Loucy (cell line): ENCODE measurements around the gene SAG.

ENCODE experiments used
- H2AFZ ChIP-seq: fragments of 200-600 bp; sonication (generic); 2 replicates; pipeline ENCODE4 v1.6.0; 2016; ENCODE audit warnings: antibody characterized with exemption, mild to moderate bottlenecking, low read length, moderate library complexity
- H3F3A ChIP-seq: fragments of 200-600 bp; 2 replicates; pipeline ENCODE4 v1.6.0; 2016; ENCODE audit warnings: antibody characterized with exemption, low read depth, mild to moderate bottlenecking
- H3K27me3 ChIP-seq: fragments of 200-600 bp; sonication (generic); 2 replicates; pipeline ENCODE4 v1.6.1; 2014; ENCODE audit warnings: low read length, mild to moderate bottlenecking; ENCODE audit not compliant: insufficient read depth, poor library complexity, severe bottlenecking
- H3K36me3 ChIP-seq: fragments of 200-600 bp; sonication (generic); 2 replicates; pipeline ENCODE4 v1.6.1; 2016; ENCODE audit warnings: low read length; ENCODE audit not compliant: insufficient read depth
- H3K4me1 ChIP-seq: fragments of 200-600 bp; sonication (generic); 2 replicates; pipeline ENCODE4 v1.5.1; 2014; ENCODE audit warnings: low read length, mild to moderate bottlenecking; ENCODE audit not compliant: insufficient read depth, poor library complexity, severe bottlenecking
- H3K4me2 ChIP-seq: fragments of 200-600 bp; sonication (generic); 2 replicates; pipeline ENCODE4 v1.6.0; 2014; ENCODE audit warnings: antibody characterized with exemption, low read length, low read depth, mild to moderate bottlenecking; ENCODE audit not compliant: poor library complexity, severe bottlenecking
- H3K4me3 ChIP-seq: fragments of 200-600 bp; sonication (generic); 2 replicates; pipeline ENCODE4 v1.5.1; 2014; ENCODE audit warnings: low read length, mild to moderate bottlenecking, mixed read lengths; ENCODE audit not compliant: poor library complexity, severe bottlenecking
- H3K79me2 ChIP-seq: fragments of 200-600 bp; sonication (generic); 2 replicates; pipeline ENCODE4 v1.6.1; 2014; ENCODE audit warnings: low read length; ENCODE audit not compliant: insufficient read depth
- H3K9ac ChIP-seq: fragments of 200-600 bp; sonication (generic); 2 replicates; pipeline ENCODE4 v1.6.0; 2014; ENCODE audit warnings: mild to moderate bottlenecking, low read depth, low read length, moderate library complexity; ENCODE audit not compliant: poor library complexity, severe bottlenecking
- H3K9me2 ChIP-seq: fragments of 200-600 bp; sonication (generic); replicated peaks from 2 replicates; pipeline ENCODE4 v1.6.1; 2016; ENCODE audit warnings: low read depth, low read length, mixed read lengths
- H3K9me3 ChIP-seq: fragments of 200-600 bp; sonication (generic); 2 replicates; pipeline ENCODE4 v1.6.1; 2014; ENCODE audit warnings: mild to moderate bottlenecking, antibody characterized with exemption, low read length, low read depth; ENCODE audit not compliant: insufficient read depth
- H4K20me1 ChIP-seq: fragments of 200-600 bp; sonication (generic); 2 replicates; pipeline ENCODE4 v1.6.0; 2014; ENCODE audit warnings: antibody characterized with exemption, low read length, mild to moderate bottlenecking; ENCODE audit not compliant: insufficient read depth, poor library complexity, severe bottlenecking
- EZH2phosphoT487 ChIP-seq: fragments of 200-600 bp; IDR thresholded peaks from 2 replicates; pipeline ENCODE4 v1.6.1; 2018; ENCODE audit warnings: antibody characterized with exemption, mild to moderate bottlenecking, moderate library complexity, borderline replicate concordance
- TF ChIP-seq, protein P1 (sequence below): fragments of 200-600 bp; sonication (generic); conservative IDR thresholded peaks from 2 replicates; pipeline ENCODE4 v1.5.1; 2014; ENCODE audit warnings: mild to moderate bottlenecking, antibody characterized with exemption, low read length

Gene SAG

GRCh38 chr2:233263045-233263570 lies 44.5 kb upstream of the SAG start:
- Histone ChIP-seq H3K9me2 (no peaks in the 10 kb centered on the region), H3K4me2 (no peak overlapping the region), H3K9ac (no peak overlapping the region), H3F3A (peaks cover 8% of the 10 kb centered on the region; the same call in 1 of the 2 replicates), H3K4me3 (no peak overlapping the region), H3K4me1 (peaks cover 20% of the 10 kb centered on the region), H3K27me3 (no peaks in the 10 kb centered on the region), H3K79me2 (peaks cover 22% of the 10 kb centered on the region; the same call in 1 of the 2 replicates), H2AFZ (no peak overlapping the region), H4K20me1 (peaks cover 7% of the 10 kb centered on the region), H3K36me3 (peaks cover 81% of the 10 kb centered on the region), H3K9me3 (no peaks in the 10 kb centered on the region)
- TF ChIP-seq, protein P1, sequence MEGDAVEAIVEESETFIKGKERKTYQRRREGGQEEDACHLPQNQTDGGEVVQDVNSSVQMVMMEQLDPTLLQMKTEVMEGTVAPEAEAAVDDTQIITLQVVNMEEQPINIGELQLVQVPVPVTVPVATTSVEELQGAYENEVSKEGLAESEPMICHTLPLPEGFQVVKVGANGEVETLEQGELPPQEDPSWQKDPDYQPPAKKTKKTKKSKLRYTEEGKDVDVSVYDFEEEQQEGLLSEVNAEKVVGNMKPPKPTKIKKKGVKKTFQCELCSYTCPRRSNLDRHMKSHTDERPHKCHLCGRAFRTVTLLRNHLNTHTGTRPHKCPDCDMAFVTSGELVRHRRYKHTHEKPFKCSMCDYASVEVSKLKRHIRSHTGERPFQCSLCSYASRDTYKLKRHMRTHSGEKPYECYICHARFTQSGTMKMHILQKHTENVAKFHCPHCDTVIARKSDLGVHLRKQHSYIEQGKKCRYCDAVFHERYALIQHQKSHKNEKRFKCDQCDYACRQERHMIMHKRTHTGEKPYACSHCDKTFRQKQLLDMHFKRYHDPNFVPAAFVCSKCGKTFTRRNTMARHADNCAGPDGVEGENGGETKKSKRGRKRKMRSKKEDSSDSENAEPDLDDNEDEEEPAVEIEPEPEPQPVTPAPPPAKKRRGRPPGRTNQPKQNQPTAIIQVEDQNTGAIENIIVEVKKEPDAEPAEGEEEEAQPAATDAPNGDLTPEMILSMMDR, result no peak
- TF ChIP-seq EZH2phosphoT487, result no peak

DNA sequence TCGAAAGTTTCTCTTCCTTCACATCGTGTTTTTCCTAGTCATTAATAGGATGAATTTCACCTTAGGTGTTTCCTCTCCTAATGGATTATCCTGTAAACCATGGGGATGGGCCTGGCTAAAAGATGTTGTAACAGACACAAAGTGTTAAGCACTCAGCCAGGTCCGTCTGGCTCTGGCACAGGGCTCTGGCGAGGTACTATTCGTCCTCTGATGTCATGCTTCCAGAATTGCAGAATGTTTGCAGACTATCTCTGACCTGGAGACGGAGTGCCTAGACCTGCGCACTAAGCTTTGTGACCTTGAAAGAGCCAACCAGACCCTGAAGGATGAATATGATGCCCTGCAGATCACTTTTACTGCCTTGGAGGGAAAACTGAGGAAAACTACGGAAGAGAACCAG lies 42.9 kb upstream of the SAG start:
- no peak overlapping the region for H3K9ac ChIP-seq
- H3K4me1 ChIP-seq, result peaks cover 30% of the 10 kb centered on the region
- H2AFZ ChIP-seq, result no peak overlapping the region
- H3K4me2 ChIP-seq, result no peak overlapping the region
- H3K4me3 ChIP-seq, result no peak overlapping the region
- peaks cover 7% of the 10 kb centered on the region for H4K20me1 ChIP-seq
- H3K36me3 ChIP-seq, result peaks cover 74% of the 10 kb centered on the region
- H3F3A ChIP-seq, result peaks cover 15% of the 10 kb centered on the region; the same call in 1 of the 2 replicates
- TF ChIP-seq EZH2phosphoT487, result no peak
- TF ChIP-seq, protein P1, result no peak
- H3K79me2 ChIP-seq, result peaks cover 22% of the 10 kb centered on the region; the same call in 1 of the 2 replicates
- no peaks in the 10 kb centered on the region for H3K9me2 ChIP-seq
- no peaks in the 10 kb centered on the region for H3K27me3 ChIP-seq
- H3K9me3 ChIP-seq, result no peaks in the 10 kb centered on the region

GRCh38 chr2:233265899-233266431 lies 41.7 kb upstream of the SAG start:
- Histone ChIP-seq H3F3A (peaks cover 15% of the 10 kb centered on the region; the same call in 1 of the 2 replicates), H4K20me1 (peaks cover 7% of the 10 kb centered on the region), H3K27me3 (no peaks in the 10 kb centered on the region), H3K36me3 (peaks cover 75% of the 10 kb centered on the region), H3K4me3 (no peak overlapping the region), H3K9me3 (no peaks in the 10 kb centered on the region), H3K4me1 (peaks cover 38% of the 10 kb centered on the region), H3K9ac (no peak overlapping the region), H2AFZ (no peak overlapping the region), H3K79me2 (peaks cover 15% of the 10 kb centered on the region; the same call in 1 of the 2 replicates), H3K4me2 (no peak overlapping the region), H3K9me2 (no peaks in the 10 kb centered on the region)
- TF ChIP-seq, protein P1, result no peak
- no peak for TF ChIP-seq EZH2phosphoT487
